Stimulated activated naive CD4-positive, alpha-beta T cell treated with Interleukin-2 at 50 U/mL for 16 hours (primary cell): ENCODE results near the gene TRHDE.

Experiments used
- DNase-seq: peaks from one replicate; lab custom pipeline; 2025; lab: John Stamatoyannopoulos, UW

The TRHDE gene

DNA sequence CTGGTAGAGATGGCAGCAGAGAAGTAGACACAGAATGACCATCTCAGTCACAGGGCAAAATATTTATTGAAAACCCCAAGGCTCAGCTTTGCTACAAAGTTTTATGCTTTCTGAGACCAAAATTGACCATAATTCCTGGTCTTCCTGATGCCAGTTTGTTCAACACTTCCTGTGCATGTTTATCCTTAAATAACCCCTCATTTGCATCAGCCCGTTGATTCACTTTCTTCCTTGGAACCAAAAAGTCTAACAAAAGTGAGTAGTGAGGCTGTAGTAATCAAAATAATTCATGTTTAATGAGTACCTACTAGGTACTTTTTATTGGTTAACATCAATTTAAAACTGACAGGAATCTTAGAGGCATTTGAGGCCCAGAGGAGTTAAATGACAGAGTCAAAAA is 51.7 kb downstream of the TRHDE start:
- DNase-seq = no peak

DNA sequence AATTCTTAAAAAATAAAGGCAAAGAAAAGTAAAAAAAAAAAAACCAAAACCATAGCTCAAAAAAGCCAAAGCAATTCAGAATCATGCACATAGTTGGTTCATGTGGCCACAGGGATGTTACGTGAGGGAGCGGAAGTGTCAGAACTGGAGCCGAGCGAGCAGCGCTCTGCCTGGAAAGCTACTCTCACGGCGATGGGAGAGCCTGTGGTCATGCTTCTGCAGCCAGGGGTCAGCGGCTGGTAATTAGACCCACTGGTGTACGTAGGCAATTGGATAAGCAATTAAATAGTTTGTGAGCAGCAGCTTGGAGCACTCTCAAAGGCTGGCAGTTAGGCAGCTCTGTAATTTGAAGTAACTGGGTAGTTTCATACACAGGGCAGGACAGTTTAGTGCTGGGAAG is 58.1 kb downstream of the TRHDE start:
- no peak for DNase-seq

DNA sequence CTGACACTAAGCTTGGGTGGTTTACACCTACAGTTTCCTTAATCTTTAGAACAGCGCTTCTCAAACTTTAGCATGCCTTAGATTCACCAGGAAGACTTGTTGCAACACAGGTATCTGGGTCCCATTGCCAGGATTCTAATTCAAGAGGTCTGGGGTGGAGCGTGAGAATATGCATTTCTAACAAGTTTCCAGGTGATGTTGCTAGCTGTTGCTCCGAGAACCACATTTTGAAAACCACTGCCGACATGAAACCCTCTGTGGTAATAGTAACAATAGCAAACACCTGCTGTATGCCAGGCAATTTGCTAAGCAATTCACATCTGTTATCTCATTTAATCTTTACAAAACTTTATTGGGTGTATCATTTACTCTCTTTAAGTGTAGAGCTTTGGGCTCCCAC is 58.6 kb downstream of the TRHDE start:
- no peak for DNase-seq

DNA sequence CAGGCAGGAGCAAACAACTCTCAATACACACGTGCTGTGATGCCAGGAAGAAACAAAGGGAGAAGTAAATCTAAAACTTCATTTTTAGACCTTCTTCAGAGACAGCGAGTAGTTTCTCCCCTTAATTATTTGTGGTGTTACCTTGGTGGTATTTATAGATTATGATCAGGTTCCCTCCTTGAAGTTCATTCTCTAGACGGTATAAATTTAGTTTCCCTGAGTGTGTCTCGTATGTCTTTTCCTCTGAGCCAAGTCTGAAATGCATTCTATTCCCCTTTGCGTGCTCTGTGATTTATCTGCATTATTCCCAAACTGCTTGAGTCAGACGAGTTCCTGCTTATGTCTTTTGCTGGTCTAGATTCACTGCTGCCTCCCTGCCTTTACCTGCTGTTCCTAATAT is 65.2 kb downstream of the TRHDE start:
- no peak for DNase-seq

DNA sequence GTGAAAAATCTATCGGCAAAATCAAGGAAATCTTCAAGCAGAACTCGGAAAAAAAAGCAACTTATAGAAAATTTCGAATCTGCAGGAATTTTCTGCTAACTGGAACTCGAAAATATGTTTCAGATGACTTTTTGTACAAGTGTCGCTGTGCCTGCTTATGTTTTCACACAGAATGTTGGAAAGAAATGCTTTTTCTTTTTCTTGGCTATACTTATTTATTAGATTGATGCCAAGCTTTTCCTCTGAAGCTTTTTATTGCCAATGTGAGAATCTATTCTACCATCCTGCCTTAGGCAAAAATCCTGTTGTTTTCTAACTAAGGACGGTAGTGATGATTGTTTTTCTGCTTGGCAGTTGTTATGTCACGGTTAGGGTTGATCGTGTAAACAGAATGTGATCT is 65.8 kb downstream of the TRHDE start:
- no peak for DNase-seq

DNA sequence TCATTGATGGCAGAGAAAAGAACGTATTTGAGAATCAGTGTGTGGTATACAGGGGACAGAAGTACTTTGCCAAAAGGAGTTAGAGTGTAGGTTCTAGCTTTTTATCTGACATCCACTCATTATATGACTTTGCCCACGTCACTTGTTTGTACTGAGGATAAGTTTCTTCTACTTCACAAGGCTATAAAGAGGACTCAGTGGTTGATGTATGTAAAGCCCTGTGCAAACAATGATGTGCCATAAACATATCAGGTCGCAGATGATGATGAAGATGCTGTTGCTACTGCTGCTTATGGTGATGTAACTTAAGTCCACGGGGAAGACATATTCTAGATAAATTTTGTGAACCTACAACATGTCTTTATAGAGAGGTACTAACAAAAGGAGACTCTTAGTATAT is 66.3 kb downstream of the TRHDE start:
- DNase-seq = no peak

DNA sequence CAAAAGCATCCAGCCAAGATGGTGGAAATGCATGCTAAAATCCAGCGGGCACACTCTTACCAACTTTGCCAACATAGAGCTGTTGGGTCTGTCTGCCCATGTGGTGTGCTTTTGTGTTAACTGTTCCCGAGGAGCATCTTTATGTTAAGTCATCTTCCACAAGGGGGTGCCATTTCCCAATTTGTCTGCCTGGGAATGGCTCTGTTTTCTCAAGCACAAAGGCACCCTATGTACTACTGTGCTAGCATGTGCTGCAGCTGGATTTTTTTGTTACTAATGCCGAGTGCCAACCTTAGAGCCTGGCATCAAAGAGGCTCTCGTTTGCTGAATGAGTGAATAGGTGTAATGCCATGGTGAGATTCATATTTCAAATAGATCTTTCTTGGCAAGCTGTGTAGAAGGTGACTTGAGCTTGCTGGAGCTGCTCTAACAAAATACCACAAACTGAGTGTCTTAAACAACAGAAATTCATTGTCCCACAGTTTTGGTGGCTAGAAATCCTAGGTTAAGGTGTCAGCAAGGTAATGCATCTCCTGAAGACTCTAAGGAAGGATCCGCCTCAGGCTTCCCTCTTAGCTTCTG is 74.3 kb downstream of the TRHDE start:
- no peak for DNase-seq

DNA sequence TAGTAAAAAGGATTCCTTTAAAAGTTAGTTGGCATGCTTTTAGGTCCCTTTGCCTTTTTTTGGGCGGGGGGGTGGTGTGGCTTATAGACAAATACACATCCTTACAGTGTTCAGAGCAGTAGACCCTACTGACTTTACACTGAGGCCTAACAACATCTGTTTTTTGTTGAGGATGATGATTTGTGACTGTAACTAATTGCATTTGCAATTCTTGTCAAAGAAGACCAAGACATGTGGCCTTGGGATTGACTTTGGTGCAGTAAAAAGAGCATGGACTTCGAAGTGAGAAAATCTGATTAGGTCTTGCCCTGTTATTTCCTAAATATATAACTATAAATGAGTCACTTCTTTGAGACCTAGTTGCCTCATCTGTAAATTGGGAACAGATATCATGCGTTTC is 77.3 kb downstream of the TRHDE start:
- DNase-seq = no peak

DNA sequence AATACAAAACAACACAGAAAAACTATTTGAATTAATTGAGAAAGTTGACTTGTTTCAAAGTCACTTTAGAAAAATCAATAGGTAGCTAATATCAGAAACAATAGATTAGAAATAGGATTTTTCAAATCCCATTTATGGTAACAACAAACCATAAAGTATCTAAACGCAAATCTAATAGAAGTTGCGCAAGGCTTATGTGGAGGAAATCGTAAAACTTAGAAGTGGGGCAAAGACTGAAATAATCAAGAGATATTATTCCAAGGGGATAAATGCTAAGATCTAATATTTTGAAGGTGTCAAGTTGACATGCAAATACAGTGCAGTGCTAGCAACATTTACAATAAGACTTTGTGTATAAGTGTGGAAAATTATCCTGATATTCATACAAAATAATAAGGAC is 87.2 kb downstream of the TRHDE start:
- no peak for DNase-seq

DNA sequence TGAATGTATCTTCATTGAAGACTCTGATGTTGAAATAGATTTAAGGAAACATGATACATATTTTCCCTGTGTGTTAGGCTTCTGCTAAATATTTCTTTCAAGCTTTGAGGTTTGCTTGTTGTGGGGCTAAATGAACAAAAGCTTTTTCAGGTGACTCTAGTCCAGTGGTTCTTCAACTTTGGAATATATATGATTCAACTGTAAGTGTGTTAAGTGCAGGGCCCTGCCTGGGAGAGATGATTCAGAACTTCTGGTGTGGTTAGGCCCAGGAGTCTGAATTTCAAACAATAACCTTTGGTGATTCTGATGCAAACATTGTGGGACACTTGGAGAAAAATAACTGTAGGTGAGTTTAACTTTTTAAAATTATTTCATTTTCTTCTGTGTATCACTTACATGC is 93.0 kb downstream of the TRHDE start:
- no peak for DNase-seq

DNA sequence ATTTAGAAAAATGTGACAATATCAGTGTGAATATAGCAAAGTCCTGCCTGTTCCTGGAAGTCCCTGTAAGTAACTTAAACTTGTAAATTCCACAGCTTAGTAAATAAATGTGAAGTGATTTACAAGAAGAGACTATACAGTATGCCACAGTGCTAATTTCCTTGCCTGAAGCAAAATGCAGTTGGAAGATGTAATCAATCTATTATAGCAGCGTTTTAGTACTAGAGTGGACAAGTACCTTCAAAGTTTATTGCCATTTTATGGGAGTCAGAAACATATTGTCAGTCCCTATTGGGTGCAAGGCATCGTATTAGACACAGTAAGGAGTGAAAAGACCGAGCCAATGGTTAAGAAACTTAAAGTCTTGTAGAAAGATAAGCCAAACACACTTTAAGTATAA is 94.1 kb downstream of the TRHDE start:
- DNase-seq = no peak

DNA sequence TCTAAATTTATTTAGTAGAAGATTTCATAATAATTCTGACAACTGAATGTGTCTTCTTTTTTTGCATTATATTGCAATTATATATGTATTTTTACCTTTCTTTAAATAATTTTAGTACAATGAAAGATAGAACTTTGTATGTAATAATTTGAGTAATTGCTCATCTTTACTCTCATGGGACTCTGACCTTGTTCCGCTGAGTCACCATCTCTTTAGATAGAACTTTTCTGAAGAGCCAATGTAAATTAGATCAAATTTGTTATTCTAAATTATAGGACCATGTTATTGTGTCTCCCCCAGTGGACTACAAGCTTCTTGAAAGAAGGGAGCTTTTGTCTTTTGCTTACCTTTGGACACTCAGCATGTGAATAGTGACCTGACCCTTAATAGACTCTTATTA is 96.1 kb downstream of the TRHDE start:
- no peak for DNase-seq

DNA sequence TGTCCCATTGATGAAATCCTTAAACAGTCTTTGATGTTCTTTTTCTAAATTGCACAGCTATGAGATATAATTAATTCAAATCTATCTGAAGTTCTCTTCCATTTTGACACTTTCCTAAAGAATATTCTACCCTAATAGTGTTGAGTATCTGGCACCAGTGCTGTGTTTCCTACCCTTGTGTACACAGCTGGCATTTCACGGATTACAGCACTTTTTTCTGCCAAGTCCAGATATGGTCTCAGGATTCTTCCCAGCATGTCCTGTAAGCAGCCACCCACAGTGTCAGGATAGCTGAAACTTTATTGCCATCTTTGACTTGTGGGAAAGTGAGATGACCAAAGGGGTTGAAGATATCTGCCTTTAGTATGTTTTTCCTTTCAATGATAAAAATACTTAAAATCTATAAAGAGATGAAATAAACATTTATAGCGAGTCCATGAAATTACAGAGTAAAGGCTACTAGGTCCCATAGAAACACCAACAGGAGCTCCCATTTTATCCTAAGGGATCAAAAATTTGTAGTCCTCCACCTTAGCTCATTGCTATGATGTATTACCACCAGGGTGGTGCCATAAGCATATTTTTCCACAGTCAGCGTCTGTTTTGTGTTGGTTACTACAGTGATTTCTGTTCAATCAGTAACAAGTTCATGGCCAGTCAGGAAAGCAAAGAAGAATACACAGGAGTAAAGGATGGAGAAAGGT is 96.7 kb downstream of the TRHDE start:
- DNase-seq = no peak

DNA sequence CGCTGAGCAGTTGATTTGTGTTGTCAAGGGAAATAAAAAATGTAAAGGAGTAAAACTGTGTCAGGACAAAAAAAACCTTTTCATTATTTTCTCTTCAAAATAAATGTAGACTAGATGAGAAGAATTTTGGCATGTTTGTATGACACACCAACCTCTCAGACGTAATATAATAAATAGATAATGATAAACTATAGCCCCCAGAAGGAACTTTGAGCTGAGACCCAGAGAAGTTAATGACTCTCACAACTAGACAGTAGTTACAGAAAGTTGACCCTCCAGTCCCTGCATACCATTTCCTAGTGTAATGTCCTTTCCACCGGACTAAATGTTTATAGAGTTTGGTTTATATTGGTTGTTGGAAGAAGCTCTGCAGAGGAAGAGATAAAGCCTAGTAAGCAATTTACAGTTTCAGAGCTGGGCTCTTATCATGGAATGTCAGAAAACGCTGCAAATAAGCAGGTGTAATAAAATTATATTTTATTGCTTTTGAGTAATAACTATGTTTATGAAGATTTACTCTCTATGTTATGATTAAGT is 97.3 kb downstream of the TRHDE start:
- DNase-seq = no peak

DNA sequence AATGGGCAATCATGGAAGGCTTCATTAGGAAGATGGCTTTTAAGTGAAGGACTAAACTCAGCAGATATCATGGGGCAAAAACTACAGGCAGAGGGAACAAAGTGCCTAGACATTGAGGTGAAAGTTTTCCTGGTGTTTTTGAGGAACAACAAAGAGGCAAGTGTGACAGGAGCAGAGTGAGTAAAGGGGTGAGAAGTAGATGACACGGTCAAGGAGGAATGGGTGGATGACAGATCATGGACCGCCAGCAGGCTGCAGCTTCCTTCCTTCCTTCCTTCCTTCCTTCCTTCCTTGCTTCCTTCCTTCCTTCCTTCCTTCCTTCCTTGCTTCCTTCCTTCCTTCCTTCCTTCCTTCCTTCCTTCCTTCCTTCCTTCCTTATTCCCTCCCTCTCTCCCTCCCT is 108.3 kb downstream of the TRHDE start:
- DNase-seq = no peak

DNA sequence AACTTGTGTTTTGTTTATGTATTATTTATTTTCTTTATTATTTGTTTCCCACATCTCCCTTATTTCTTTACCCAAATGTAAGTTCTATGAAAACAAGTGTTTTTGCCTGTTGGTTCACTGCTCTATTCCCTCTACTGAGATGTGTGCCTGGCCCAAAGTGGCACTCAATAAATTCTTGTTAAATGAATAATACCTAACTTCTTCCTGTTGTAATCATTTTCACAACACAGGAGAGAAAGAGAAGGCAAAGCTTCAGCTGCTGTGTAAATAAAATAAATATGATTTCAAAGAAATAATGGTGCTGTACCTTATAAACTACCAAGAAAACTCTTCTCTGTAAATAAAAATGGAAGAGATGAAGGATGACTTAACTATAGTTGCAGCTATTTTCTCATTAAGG is 116.2 kb downstream of the TRHDE start:
- no peak for DNase-seq

DNA sequence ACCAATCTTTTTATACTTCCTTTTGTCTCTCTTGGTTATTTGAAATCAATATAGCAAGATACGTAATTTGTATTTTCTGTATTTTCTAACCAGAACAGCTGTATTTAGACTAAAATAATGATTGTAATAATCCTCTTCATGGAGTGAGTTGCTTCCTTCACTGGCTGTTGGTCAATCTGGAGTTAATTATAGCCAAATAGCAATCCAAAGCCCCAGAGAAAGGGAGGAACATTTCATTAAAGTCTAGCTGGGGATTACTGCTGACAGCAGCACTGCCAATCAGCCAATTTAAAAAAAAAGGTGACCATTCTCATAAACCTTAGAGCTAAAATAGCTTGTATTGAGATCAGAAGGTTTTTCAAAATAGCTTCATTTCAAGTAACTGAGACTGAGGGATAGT is 118.0 kb downstream of the TRHDE start:
- DNase-seq = no peak

DNA sequence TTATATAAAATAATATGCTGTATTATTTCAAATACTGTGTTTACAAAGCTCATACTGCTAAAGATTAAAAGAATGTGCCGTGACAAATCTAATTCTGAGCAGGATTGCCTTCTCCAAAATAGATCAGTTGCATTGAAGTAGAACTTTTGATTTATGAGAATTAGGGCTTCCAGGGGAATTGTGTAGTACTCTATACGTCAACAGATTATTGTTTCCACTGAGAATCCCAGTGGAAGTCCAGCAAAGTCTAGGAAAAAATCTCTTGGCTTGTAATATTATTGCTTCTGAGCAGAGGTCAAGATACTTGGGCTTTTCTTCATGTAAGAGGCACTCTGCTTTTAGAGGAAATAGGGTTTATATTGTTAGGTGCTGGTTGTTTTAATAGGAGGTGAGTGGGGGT is 133.9 kb downstream of the TRHDE start:
- DNase-seq = no peak

DNA sequence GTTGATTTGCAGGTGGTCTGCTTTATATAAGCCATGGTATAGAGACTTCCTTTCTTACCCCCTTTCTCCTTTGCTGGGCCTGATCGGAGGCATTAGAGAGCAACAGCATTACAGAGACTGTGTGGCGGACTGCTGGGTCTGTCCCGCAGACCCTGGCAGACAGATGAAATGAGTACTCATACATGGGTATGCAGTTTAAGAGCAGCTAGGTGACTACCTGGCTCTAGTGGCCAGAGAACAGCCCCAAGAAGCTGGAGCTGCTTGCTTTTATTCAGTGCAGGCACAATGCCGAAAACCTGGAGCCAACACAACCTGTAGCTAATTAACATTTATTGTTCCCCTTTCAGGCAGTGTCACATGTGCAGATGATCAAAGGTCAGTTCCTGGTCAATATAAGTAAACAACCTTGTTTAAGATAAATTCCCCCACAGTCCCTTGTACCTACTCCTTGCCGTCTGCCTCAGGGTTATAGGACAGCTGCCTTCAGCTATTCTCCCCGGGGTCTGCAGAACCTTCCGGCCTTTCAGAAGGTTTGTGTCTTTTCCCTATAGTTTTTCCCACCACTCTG is 160.0 kb downstream of the TRHDE start:
- DNase-seq = no peak

DNA sequence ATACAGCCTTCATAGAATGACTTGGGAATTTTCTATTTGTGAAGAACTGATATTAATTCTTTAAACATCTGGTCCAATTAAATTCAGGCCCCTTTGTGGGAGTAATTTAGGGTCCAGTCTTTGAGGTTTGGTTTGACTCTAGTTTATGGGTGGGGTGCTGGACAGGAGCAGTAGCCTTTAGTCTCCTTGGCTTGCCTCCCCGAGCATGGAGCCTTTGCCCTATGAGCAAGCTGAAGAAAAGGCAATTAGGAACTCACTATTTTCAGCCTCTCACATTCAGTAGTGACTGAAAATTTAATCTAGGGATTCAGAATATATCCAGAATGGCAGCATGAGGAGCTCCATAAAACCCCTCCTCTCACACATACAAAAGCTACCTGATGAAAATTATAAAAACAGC is 161.1 kb downstream of the TRHDE start:
- no peak for DNase-seq

DNA sequence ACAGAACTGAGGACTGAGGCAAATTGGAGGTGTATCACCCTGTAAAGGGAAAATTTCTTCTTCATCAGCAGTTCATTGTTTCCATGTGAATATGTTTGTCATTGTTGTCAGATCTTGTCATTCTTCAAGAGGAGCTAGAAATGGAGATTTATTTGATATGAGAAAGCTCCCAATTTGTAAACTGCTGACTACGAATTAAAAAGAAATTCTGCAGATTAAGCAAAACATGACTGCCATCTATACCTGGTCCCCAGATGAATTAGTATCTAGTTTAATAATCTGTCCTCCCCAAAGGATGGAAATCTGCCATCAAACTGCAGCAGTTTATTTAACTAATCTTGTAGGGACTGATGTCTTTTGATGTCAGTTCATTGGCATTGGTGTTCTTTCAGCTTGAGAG is 162.8 kb downstream of the TRHDE start:
- DNase-seq = no peak

DNA sequence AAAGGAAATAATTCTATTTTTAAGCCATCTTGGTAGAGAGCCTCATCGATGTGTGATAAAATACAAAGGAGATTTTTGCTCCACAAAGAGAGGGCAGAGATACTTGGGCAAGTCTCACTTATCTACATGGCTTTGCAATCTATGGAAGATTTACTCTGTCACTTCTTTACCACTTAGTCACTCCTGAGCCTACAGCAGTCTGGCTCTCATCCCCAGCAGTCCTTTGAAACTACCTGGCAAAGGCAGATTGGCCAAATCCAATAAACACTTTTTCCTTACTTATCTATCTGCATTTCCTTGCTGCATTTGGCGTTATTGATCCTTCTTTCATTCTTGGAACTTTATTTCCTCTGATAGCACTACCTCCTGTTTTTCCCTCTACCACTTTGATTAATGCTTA is 170.0 kb downstream of the TRHDE start:
- DNase-seq = no peak

DNA sequence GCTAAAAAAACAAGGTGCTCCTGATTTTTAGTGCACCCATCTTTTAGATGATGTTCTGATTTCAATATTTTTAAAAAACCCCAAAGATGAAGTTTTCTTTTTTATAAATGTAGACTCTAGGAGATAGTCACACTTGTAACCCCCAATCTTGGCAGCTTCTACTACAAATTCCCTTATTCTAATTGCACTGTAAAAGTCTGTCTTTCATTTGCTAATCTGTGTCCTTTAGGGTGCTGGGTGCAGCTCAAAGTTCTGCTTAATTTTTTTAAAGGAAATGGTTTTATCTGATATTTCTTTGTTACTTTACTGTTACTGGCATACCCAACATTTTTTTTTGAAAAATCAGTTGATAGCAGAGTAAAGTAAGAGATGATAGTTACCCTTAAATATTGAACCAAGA is 172.0 kb downstream of the TRHDE start:
- no peak for DNase-seq

DNA sequence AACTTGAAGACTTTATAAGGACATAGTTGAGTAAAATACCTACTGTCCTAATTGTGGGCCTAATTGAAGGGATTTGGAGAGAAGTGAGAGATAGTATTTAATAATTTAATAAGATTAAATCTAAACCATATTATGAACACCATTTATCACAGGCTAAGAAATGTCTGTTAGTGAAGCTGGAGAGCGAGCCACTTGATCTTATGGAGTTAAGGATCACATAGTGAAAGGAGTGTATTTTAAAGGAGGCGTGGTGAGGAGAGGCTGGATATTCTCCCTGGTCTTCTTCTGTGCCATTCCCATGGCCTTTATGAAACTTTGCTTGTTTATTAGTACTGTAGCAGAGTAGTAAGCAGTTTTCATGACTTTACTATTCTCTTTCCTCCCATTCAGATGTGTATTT is 172.4 kb downstream of the TRHDE start:
- DNase-seq = no peak
